DOHH2 (cell line): ENCODE measurements around the gene CYTIP.

ENCODE experiments used
- EZH2phosphoT487 ChIP-seq: fragments of 200-600 bp; sonication (generic); IDR thresholded peaks from 2 replicates; pipeline ENCODE4 v1.6.1; 2017; ENCODE audit warnings: borderline replicate concordance, mild to moderate bottlenecking, antibody characterized with exemption, low read length, moderate library complexity, mixed read lengths
- TF ChIP-seq, protein P1 (sequence below): fragments of 200-600 bp; sonication (generic); IDR thresholded peaks from one replicate; pipeline ENCODE4 v1.5.1; 2014; ENCODE audit warnings: antibody characterized with exemption, mild to moderate bottlenecking, low read depth, low read length; ENCODE audit not compliant: poor library complexity, severe bottlenecking

DNA sequence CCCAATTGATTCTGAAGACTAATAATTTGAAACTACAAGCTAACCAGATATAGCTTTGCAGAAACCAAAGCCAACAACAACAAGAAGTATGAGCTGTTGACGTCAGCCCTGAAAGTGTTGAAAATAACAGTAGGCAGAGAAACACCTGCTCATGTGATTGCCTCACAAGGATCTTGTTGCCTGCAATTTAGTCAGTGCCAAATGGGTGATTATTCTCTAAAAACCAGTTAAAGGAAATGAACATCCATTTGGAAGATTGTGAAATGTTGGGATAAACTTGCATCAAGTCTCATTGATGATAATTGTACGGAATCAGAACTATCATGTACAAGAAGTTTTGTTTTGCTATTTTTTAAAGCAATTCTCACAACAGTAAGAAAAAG lies 2.8 kb downstream of the CYTIP start:
- TF ChIP-seq, protein P1, sequence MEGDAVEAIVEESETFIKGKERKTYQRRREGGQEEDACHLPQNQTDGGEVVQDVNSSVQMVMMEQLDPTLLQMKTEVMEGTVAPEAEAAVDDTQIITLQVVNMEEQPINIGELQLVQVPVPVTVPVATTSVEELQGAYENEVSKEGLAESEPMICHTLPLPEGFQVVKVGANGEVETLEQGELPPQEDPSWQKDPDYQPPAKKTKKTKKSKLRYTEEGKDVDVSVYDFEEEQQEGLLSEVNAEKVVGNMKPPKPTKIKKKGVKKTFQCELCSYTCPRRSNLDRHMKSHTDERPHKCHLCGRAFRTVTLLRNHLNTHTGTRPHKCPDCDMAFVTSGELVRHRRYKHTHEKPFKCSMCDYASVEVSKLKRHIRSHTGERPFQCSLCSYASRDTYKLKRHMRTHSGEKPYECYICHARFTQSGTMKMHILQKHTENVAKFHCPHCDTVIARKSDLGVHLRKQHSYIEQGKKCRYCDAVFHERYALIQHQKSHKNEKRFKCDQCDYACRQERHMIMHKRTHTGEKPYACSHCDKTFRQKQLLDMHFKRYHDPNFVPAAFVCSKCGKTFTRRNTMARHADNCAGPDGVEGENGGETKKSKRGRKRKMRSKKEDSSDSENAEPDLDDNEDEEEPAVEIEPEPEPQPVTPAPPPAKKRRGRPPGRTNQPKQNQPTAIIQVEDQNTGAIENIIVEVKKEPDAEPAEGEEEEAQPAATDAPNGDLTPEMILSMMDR: no peak
- no peak for TF ChIP-seq EZH2phosphoT487
